SU-DHL-6 (cell line): ENCODE measurements around the gene EPHB2.

Experiments
- CTCF ChIP-seq: fragments of 200-600 bp; sonication (generic); IDR thresholded peaks from one replicate; pipeline ENCODE4 v1.5.1; 2017; ENCODE audit warnings: antibody characterized with exemption, mild to moderate bottlenecking, low read length, moderate library complexity; ENCODE audit not compliant: insufficient read depth, poor library complexity, severe bottlenecking
- EZH2phosphoT487 ChIP-seq: fragments of 200-600 bp; sonication (generic), shearing (Covaris generic); conservative IDR thresholded peaks from 2 replicates; pipeline ENCODE4 v1.6.1; 2018; ENCODE audit warnings: mild to moderate bottlenecking, antibody characterized with exemption, low read length, moderate library complexity, mixed read lengths

- TF ChIP-seq CTCF, result no peak
- no peak for TF ChIP-seq EZH2phosphoT487
Observed at GRCh38 chr1:22761101-22761500, 50.5 kb downstream of the EPHB2 start.
